HEK293 (cell line): ENCODE data around the gene CBX1.

ENCODE experiments used
- CTCF ChIA-PET: fragments of 350-600 bp; formaldehyde crosslinking; extraction: SDS; loops from one replicate; lab custom pipeline; 2021; ENCODE audit warnings: antibody characterized with exemption; lab: Yijun Ruan, JAX
- POLR2A ChIA-PET: fragments of 300-600 bp; formaldehyde crosslinking; extraction: SDS; loops from one replicate; lab custom pipeline; 2020; ENCODE audit warnings: antibody characterized with exemption, inconsistent platforms; lab: Yijun Ruan, JAX
- H3K27ac ChIP-seq: fragments of 200-500 bp; sonication (Bioruptor generic); 2 replicates; pipeline ENCODE4 v1.5.1; 2014; ENCODE audit warnings: low read depth, low read length, control low read depth, inconsistent platforms; ENCODE audit errors: extremely low read depth
- H3K36me3 ChIP-seq, 2 experiments: fragments of 200-500 bp in 1 of 2; sonication (Bioruptor generic) in 1 of 2; 1 replicate in 1 of 2; 2 replicates in 1 of 2; pipeline ENCODE4 v1.5.1; 2014 to 2017; ENCODE audit warnings: inconsistent platforms in 2 of 2, low read length in 2 of 2; ENCODE audit not compliant: control insufficient read depth in 2 of 2, insufficient read depth in 1 of 2
- H3K4me1 ChIP-seq: fragments of 200-500 bp; sonication (Bioruptor generic); 2 replicates; pipeline ENCODE4 v1.5.1; 2014; ENCODE audit warnings: mild to moderate bottlenecking, low read length, inconsistent platforms; ENCODE audit not compliant: control insufficient read depth, insufficient read depth
- H3K4me3 ChIP-seq: 2 replicates; pipeline ENCODE4 v1.5.1; 2011; ENCODE audit warnings: low read depth, mild to moderate bottlenecking, control low read depth, low read length, moderate library complexity
- H3K9me3 ChIP-seq: fragments of 200-500 bp; sonication (Bioruptor generic); 2 replicates; pipeline ENCODE4 v1.5.1; 2014; ENCODE audit warnings: low read depth, low read length, inconsistent platforms; ENCODE audit not compliant: control insufficient read depth, insufficient read depth
- BCL11B ChIP-seq: fragments of 450-650 bp; formaldehyde crosslinking; IDR thresholded peaks from 2 replicates; pipeline ENCODE4 v1.5.1; 2016; ENCODE audit warnings: low read depth, missing biosample characterization, missing genetic modification characterization
- EGR2 ChIP-seq: fragments of 450-650 bp; formaldehyde crosslinking; IDR thresholded peaks from 2 replicates; pipeline ENCODE4 v1.5.1; 2016; ENCODE audit warnings: low read depth, missing biosample characterization, missing genetic modification characterization
- FEZF1 ChIP-seq: fragments of 450-650 bp; formaldehyde crosslinking; IDR thresholded peaks from 2 replicates; pipeline ENCODE4 v1.5.1; 2016; ENCODE audit warnings: missing biosample characterization, missing genetic modification characterization
- GLI2 ChIP-seq: fragments of 450-650 bp; formaldehyde crosslinking; IDR thresholded peaks from 2 replicates; pipeline ENCODE4; 2017; ENCODE audit warnings: missing biosample characterization, missing genetic modification characterization, low read depth, borderline replicate concordance
- ZFP3 ChIP-seq: fragments of 450-650 bp; formaldehyde crosslinking; IDR thresholded peaks from 2 replicates; pipeline ENCODE4 v1.5.1; 2016; ENCODE audit warnings: low read depth, missing biosample characterization, missing genetic modification characterization
- ZNF112 ChIP-seq: fragments of 450-650 bp; formaldehyde crosslinking; IDR thresholded peaks from 2 replicates; pipeline ENCODE4 v1.5.0; 2017; ENCODE audit warnings: missing biosample characterization, missing genetic modification characterization
- ZNF2 ChIP-seq: fragments of 450-650 bp; formaldehyde crosslinking; IDR thresholded peaks from 2 replicates; pipeline ENCODE4 v1.5.1; 2016; ENCODE audit warnings: missing biosample characterization, missing genetic modification characterization
- ZNF239 ChIP-seq: fragments of 450-650 bp; formaldehyde crosslinking; IDR thresholded peaks from 2 replicates; pipeline ENCODE4 v1.5.1; 2016; ENCODE audit warnings: missing biosample characterization, missing genetic modification characterization
- ZNF274 ChIP-seq, 2 experiments: fragments of 200-500 bp in 1 of 2; fragments of 450-650 bp in 1 of 2; sonication (Bioruptor generic) in 1 of 2; formaldehyde crosslinking in 1 of 2; IDR thresholded peaks; 2 replicates each; pipeline versions ENCODE4 v1.5.1 to v1.6.1; 2014 to 2016; ENCODE audit warnings: borderline replicate concordance in 1 of 2, inconsistent platforms in 1 of 2, low read length in 1 of 2, missing biosample characterization in 1 of 2, missing genetic modification characterization in 1 of 2
- ZNF324 ChIP-seq: fragments of 450-650 bp; formaldehyde crosslinking; IDR thresholded peaks from 2 replicates; pipeline ENCODE4 v1.5.1; 2016; ENCODE audit warnings: missing biosample characterization, missing genetic modification characterization
- ZNF335 ChIP-seq: fragments of 450-650 bp; formaldehyde crosslinking; conservative IDR thresholded peaks from 2 replicates; pipeline ENCODE4 v1.5.1; 2016; ENCODE audit warnings: missing biosample characterization, missing genetic modification characterization
- ZNF341 ChIP-seq: fragments of 450-650 bp; formaldehyde crosslinking; IDR thresholded peaks from 2 replicates; pipeline ENCODE4; 2016; ENCODE audit warnings: low read depth, missing biosample characterization, missing genetic modification characterization
- ZNF510 ChIP-seq: fragments of 450-650 bp; formaldehyde crosslinking; IDR thresholded peaks from 2 replicates; pipeline ENCODE4 v1.5.1; 2018; ENCODE audit warnings: mild to moderate bottlenecking, missing genetic modification characterization, missing biosample characterization; ENCODE audit not compliant: insufficient replicate concordance
- ZNF558 ChIP-seq: fragments of 450-650 bp; formaldehyde crosslinking; IDR thresholded peaks from 2 replicates; pipeline ENCODE4 v1.5.1; 2016; ENCODE audit warnings: missing biosample characterization, missing genetic modification characterization
- ZNF571 ChIP-seq: fragments of 450-650 bp; formaldehyde crosslinking; IDR thresholded peaks from 2 replicates; pipeline ENCODE4 v1.5.0; 2017; ENCODE audit warnings: missing biosample characterization, missing genetic modification characterization
- ZNF621 ChIP-seq: fragments of 450-650 bp; formaldehyde crosslinking; IDR thresholded peaks from 2 replicates; pipeline ENCODE4 v1.5.1; 2017; ENCODE audit warnings: missing biosample characterization, missing genetic modification characterization
- ZNF624 ChIP-seq: fragments of 450-650 bp; formaldehyde crosslinking; IDR thresholded peaks from 2 replicates; pipeline ENCODE4 v1.5.1; 2017; ENCODE audit warnings: missing biosample characterization, missing genetic modification characterization
- ZNF664 ChIP-seq: fragments of 450-650 bp; formaldehyde crosslinking; IDR thresholded peaks from 2 replicates; pipeline ENCODE4 v1.5.1; 2016; ENCODE audit warnings: missing biosample characterization, missing genetic modification characterization
- ZNF785 ChIP-seq: fragments of 450-650 bp; formaldehyde crosslinking; IDR thresholded peaks from 2 replicates; pipeline ENCODE4 v1.5.1; 2016; ENCODE audit warnings: missing biosample characterization, missing genetic modification characterization
- ZNF837 ChIP-seq: fragments of 450-650 bp; formaldehyde crosslinking; IDR thresholded peaks from 2 replicates; pipeline ENCODE4 v1.5.1; 2016; ENCODE audit warnings: missing biosample characterization, missing genetic modification characterization
- TF ChIP-seq, protein P1 (sequence below): fragments of 450-650 bp; formaldehyde crosslinking; IDR thresholded peaks from 2 replicates; pipeline ENCODE4 v1.5.1; 2016; ENCODE audit warnings: missing biosample characterization, missing genetic modification characterization
- TF ChIP-seq, protein P2 (sequence below): fragments of 450-650 bp; formaldehyde crosslinking; IDR thresholded peaks from 2 replicates; pipeline ENCODE4 v1.5.1; 2017; ENCODE audit warnings: missing biosample characterization, missing genetic modification characterization
- TF ChIP-seq, protein P3 (sequence below): fragments of 450-650 bp; formaldehyde crosslinking; IDR thresholded peaks from 2 replicates; pipeline ENCODE4 v1.5.1; 2016; ENCODE audit warnings: missing biosample characterization, missing genetic modification characterization, low read depth
- TF ChIP-seq, protein P4 (sequence below): fragments of 450-650 bp; formaldehyde crosslinking; IDR thresholded peaks from 2 replicates; pipeline ENCODE4 v1.5.1; 2016; ENCODE audit warnings: missing biosample characterization, missing genetic modification characterization
- TF ChIP-seq, protein P5 (sequence below): fragments of 450-650 bp; formaldehyde crosslinking; IDR thresholded peaks from 2 replicates; pipeline ENCODE4 v1.5.1; 2016; ENCODE audit warnings: missing biosample characterization, missing genetic modification characterization

CBX1 gene

DNA sequence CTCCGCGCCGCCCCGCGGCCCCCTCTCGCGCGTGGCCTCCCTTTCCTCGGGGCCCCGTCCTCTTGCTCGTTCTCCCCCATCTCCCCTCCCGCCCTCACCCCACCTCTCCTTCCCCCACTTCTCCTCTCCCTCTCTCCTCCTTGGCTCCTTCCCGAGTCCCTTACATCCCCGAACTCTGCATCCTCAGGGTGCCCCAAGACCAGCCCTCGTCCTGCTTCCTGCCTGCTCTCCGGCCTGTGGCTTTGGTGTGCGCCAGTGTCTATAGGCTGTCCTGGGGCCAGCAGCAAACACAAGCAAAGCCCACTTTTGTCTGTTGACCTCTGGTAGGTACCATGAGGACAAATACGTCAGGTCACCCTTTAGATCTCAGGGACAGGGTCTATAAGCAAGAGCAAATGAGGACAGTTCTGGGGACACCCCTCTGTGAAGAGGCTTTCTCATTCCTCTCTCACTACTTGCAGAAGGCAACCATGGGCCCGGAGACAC lies 63.4 kb downstream of the CBX1 start:
- Histone ChIP-seq H3K36me3 (no peaks in the 10 kb centered on the region), H3K4me3 (no peak overlapping the region), H3K27ac (no peak overlapping the region), H3K9me3 (no peaks in the 10 kb centered on the region), H3K4me1 (no peaks in the 10 kb centered on the region)
- POLR2A ChIA-PET = interaction anchor here (1.0 kb wide), 1 partner anchor 11 kb away, joined by 4 read pairs; the partner anchor contains the start of gene NFE2L1
- TF ChIP-seq ZNF664 = no peak
- TF ChIP-seq ZNF324 (tag by site-specific recombination) = no peak
- no peak for TF ChIP-seq ZNF274 (IDR thresholded peaks at IDR 0.05; ENCODE audit: low read length)
- no peak for TF ChIP-seq ZNF274 (tag by site-specific recombination; IDR thresholded peaks at IDR 0.05; ENCODE audit: borderline replicate concordance)
- TF ChIP-seq, protein P1, sequence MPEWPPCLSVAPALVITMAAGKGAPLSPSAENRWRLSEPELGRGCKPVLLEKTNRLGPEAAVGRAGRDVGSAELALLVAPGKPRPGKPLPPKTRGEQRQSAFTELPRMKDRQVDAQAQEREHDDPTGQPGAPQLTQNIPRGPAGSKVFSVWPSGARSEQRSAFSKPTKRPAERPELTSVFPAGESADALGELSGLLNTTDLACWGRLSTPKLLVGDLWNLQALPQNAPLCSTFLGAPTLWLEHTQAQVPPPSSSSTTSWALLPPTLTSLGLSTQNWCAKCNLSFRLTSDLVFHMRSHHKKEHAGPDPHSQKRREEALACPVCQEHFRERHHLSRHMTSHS = no peak
- TF ChIP-seq, protein P2, sequence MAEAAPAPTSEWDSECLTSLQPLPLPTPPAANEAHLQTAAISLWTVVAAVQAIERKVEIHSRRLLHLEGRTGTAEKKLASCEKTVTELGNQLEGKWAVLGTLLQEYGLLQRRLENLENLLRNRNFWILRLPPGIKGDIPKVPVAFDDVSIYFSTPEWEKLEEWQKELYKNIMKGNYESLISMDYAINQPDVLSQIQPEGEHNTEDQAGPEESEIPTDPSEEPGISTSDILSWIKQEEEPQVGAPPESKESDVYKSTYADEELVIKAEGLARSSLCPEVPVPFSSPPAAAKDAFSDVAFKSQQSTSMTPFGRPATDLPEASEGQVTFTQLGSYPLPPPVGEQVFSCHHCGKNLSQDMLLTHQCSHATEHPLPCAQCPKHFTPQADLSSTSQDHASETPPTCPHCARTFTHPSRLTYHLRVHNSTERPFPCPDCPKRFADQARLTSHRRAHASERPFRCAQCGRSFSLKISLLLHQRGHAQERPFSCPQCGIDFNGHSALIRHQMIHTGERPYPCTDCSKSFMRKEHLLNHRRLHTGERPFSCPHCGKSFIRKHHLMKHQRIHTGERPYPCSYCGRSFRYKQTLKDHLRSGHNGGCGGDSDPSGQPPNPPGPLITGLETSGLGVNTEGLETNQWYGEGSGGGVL (tag by site-specific recombination) = no peak
- TF ChIP-seq ZNF571 (tag by site-specific recombination) = no peak
- no peak for TF ChIP-seq ZNF341 (tag by site-specific recombination)
- no peak for TF ChIP-seq ZNF112 (tag by site-specific recombination)
- TF ChIP-seq FEZF1 (tag by site-specific recombination) = no peak
- TF ChIP-seq, protein P3, sequence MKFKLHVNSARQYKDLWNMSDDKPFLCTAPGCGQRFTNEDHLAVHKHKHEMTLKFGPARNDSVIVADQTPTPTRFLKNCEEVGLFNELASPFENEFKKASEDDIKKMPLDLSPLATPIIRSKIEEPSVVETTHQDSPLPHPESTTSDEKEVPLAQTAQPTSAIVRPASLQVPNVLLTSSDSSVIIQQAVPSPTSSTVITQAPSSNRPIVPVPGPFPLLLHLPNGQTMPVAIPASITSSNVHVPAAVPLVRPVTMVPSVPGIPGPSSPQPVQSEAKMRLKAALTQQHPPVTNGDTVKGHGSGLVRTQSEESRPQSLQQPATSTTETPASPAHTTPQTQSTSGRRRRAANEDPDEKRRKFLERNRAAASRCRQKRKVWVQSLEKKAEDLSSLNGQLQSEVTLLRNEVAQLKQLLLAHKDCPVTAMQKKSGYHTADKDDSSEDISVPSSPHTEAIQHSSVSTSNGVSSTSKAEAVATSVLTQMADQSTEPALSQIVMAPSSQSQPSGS (tag by site-specific recombination) = no peak
- TF ChIP-seq ZNF335 (tag by site-specific recombination) = no peak
- TF ChIP-seq ZNF239 (tag by site-specific recombination) = no peak
- no peak for TF ChIP-seq ZNF624 (tag by site-specific recombination)
- TF ChIP-seq, protein P4, sequence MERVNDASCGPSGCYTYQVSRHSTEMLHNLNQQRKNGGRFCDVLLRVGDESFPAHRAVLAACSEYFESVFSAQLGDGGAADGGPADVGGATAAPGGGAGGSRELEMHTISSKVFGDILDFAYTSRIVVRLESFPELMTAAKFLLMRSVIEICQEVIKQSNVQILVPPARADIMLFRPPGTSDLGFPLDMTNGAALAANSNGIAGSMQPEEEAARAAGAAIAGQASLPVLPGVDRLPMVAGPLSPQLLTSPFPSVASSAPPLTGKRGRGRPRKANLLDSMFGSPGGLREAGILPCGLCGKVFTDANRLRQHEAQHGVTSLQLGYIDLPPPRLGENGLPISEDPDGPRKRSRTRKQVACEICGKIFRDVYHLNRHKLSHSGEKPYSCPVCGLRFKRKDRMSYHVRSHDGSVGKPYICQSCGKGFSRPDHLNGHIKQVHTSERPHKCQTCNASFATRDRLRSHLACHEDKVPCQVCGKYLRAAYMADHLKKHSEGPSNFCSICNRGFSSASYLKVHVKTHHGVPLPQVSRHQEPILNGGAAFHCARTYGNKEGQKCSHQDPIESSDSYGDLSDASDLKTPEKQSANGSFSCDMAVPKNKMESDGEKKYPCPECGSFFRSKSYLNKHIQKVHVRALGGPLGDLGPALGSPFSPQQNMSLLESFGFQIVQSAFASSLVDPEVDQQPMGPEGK (tag by site-specific recombination) = no peak
- TF ChIP-seq ZNF510 (tag by site-specific recombination) = no peak
- TF ChIP-seq ZNF2 (tag by site-specific recombination) = no peak
- TF ChIP-seq EGR2 (tag by site-specific recombination) = no peak
- CTCF ChIA-PET = interaction anchor here (0.6 to 1.3 kb wide), 6 partner anchors 11 to 118 kb away, joined by 3 to 7 read pairs (median 4); no protein-coding TSS in a partner anchor

DNA sequence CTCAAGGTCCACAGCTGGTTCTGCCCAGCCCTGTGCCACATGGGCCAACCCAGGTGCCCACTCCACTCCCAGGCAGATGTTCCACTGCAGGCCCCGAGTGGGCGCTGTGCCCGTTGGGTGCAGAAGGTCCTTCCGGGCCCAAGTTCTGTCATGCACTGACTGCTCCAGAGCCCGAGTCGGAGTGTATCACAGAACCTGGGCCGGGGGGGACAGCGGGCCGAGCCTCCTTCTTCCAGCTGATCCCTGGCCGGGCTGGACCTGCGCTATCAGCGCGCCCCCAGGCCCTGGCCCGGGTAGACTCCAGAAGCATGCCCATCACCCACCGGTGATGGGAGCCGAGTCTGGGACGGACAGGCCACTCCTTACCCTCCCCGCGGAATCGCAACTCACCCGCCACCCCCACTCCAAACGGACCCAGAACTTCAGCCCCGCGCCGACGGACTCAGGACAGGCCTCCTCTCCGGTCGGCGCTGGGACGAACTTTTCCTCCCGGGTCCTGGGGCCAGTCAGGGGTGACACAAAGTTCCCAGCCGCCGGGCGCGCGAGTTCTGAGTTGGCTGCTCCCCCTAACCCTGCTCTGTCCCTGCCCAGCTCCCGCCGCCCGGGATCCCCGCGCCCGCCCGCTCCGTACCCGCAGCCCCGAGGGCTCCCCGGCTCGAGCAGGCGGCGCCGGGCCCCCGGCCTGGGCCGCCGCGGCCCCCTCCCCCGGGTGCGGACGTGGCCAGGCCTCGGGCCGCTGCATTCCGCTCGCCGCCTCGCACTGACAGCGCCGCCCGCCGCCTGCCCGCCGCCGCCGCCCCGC lies 64.0 kb downstream of the CBX1 start, which contains the start of gene COPZ2:
TSS of gene COPZ2 (minus strand) at position 762 of the 802 bp plus-strand sequence. CDS start at position 742, 20 bp downstream.
- H3K4me3 ChIP-seq = no peak within 1 kb of the TSS
- H3K4me1 ChIP-seq = no peaks in the 10 kb centered on the region
- ChIA-PET CTCF (interaction anchor here (1.5 to 3.4 kb wide), 2 partner anchors 10 to 16 kb away, joined by 6 to 18 read pairs; no protein-coding TSS in a partner anchor), POLR2A (no interaction called here)
- H3K36me3 ChIP-seq = no peaks in the 10 kb centered on the region
- H3K9me3 ChIP-seq = no peaks in the 10 kb centered on the region
- H3K27ac ChIP-seq = no peak within 1 kb of the TSS
- TF ChIP-seq GLI2 (tag by site-specific recombination) (no peak), BCL11B (tag by site-specific recombination) (no peak), ZNF558 (tag by site-specific recombination) (no peak), ZNF621 (tag by site-specific recombination) (no peak), ZNF785 (tag by site-specific recombination) (no peak), ZNF837 (tag by site-specific recombination) (no peak), ZFP3 (no peak)
- TF ChIP-seq, protein P5, sequence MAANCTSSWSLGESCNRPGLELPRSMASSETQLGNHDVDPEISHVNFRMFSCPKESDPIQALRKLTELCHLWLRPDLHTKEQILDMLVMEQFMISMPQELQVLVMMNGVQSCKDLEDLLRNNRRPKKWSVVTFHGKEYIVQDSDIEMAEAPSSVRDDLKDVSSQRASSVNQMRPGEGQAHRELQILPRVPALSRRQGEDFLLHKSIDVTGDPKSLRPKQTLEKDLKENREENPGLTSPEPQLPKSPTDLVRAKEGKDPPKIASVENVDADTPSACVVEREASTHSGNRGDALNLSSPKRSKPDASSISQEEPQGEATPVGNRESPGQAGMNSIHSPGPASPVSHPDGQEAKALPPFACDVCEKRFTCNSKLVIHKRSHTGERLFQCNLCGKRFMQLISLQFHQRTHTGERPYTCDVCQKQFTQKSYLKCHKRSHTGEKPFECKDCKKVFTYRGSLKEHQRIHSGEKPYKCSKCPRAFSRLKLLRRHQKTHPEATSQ (tag by site-specific recombination) = no peak
